KMS-11 (cell line): ENCODE data around the gene EXOSC6.
A peak's percentile ranks its signal among the peaks of the same experiment; 100 is the strongest.

Source experiments
- H2AFZ ChIP-seq: fragments of 200-600 bp; sonication (generic); 2 replicates; pipeline ENCODE4 v1.6.1; 2016; ENCODE audit warnings: antibody characterized with exemption, mixed run types, low read depth
- H3K27ac ChIP-seq: fragments of 200-600 bp; sonication (generic); 2 replicates; pipeline ENCODE4 v1.6.1; 2016; ENCODE audit warnings: mild to moderate bottlenecking, mixed run types
- H3K27me3 ChIP-seq: fragments of 200-600 bp; sonication (generic); 2 replicates; pipeline ENCODE4 v1.6.1; 2017; ENCODE audit warnings: mild to moderate bottlenecking, low read depth, mixed run types, moderate library complexity; ENCODE audit not compliant: insufficient read depth
- H3K36me3 ChIP-seq: fragments of 200-600 bp; sonication (generic); 2 replicates; pipeline ENCODE4 v1.6.1; 2017; ENCODE audit warnings: mild to moderate bottlenecking, mixed run types; ENCODE audit not compliant: insufficient read depth
- H3K4me1 ChIP-seq: fragments of 200-600 bp; sonication (generic); 2 replicates; pipeline ENCODE4 v1.6.1; 2016; ENCODE audit warnings: mild to moderate bottlenecking, low read depth, mixed run types; ENCODE audit not compliant: poor library complexity, severe bottlenecking
- H3K4me2 ChIP-seq: fragments of 200-600 bp; sonication (generic); 2 replicates; pipeline ENCODE4 v1.7.0; 2016; ENCODE audit warnings: mild to moderate bottlenecking, mixed run types
- H3K4me3 ChIP-seq: fragments of 200-600 bp; sonication (generic); IDR thresholded peaks from 2 replicates; pipeline ENCODE4 v1.6.1; 2017; ENCODE audit warnings: low read depth, low read length, mixed read lengths; ENCODE audit not compliant: insufficient read depth
- H3K79me2 ChIP-seq: fragments of 200-600 bp; sonication (generic); 2 replicates; pipeline ENCODE4 v1.6.1; 2016; ENCODE audit warnings: low read depth, mixed run types; ENCODE audit not compliant: insufficient read depth
- H3K9ac ChIP-seq: fragments of 200-600 bp; sonication (generic); 2 replicates; pipeline ENCODE4 v1.6.1; 2016; ENCODE audit warnings: mild to moderate bottlenecking, mixed run types
- H4K20me1 ChIP-seq: fragments of 200-600 bp; sonication (generic); 2 replicates; pipeline ENCODE4 v1.6.1; 2016; ENCODE audit warnings: mild to moderate bottlenecking, mixed run types; ENCODE audit not compliant: insufficient read depth
- TF ChIP-seq, protein P1 (sequence below): fragments of 200-600 bp; sonication (generic); conservative IDR thresholded peaks from 2 replicates; pipeline ENCODE4 v1.6.1; 2017; ENCODE audit warnings: low read depth, mild to moderate bottlenecking, antibody characterized with exemption, low read length, moderate library complexity, mixed read lengths

The EXOSC6 gene

DNA sequence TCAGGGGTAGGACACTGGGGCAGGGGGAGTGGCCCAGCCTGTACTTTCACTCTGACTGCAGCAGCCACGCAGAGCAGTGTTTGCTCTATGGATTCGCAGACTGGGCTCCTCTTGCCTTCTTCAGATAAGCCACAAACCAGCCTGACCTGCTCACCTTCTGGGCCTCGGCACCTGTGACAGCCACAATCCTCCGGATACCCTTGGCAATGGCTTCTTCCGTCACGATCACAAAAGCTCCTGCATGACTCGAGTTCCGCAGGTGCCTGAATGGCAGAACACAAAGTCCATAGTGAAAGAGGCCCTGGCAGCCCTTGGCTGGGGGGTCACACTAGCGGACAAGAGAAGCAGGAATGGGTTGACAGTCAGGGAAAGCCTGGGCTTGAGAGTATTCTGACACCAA, 3.8 kb upstream of the EXOSC6 start:
- TF ChIP-seq, protein P1, sequence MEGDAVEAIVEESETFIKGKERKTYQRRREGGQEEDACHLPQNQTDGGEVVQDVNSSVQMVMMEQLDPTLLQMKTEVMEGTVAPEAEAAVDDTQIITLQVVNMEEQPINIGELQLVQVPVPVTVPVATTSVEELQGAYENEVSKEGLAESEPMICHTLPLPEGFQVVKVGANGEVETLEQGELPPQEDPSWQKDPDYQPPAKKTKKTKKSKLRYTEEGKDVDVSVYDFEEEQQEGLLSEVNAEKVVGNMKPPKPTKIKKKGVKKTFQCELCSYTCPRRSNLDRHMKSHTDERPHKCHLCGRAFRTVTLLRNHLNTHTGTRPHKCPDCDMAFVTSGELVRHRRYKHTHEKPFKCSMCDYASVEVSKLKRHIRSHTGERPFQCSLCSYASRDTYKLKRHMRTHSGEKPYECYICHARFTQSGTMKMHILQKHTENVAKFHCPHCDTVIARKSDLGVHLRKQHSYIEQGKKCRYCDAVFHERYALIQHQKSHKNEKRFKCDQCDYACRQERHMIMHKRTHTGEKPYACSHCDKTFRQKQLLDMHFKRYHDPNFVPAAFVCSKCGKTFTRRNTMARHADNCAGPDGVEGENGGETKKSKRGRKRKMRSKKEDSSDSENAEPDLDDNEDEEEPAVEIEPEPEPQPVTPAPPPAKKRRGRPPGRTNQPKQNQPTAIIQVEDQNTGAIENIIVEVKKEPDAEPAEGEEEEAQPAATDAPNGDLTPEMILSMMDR: no peak
- Histone ChIP-seq H3K9ac (no peak overlapping the region), H3K27ac (peak overlapping the region; percentile 59)

DNA sequence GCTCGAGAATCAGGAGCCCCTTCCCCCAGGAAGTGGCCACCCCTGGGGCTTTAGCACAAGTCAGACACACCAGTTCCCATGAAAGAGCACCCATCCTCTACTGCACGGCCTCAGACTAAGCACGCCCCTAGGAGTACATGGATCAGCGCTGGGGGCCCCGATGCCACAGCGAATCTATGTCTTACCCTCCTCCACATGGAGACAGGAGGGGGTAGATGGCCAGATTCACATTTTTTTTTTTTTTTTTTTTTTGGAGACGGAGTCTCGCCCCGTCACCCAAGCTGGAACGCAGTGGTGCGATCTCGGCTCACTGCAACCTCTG, 3.2 kb upstream of the EXOSC6 start:
- Histone ChIP-seq H3K4me1 (peaks cover 62% of the 10 kb centered on the region), H3K36me3 (no peaks in the 10 kb centered on the region; the same call in 1 of the 2 replicates), H3K9ac (no peak overlapping the region), H3K27ac (peak overlapping the region; percentile 59; the same call in 1 of the 2 replicates), H2AFZ (no peak overlapping the region), H3K79me2 (peaks cover 13% of the 10 kb centered on the region), H3K4me2 (peak overlapping the region; percentile 18; the same call in 1 of the 2 replicates), H4K20me1 (no peaks in the 10 kb centered on the region; the same call in 1 of the 2 replicates), H3K27me3 (no peaks in the 10 kb centered on the region), H3K4me3 (no peak overlapping the region)
- TF ChIP-seq, protein P1: no peak

More for the DNA sequence above, 3.8 kb upstream of the EXOSC6 start:
- Histone ChIP-seq H2AFZ (no peak overlapping the region), H3K4me3 (no peak overlapping the region), H3K36me3 (no peaks in the 10 kb centered on the region; the same call in 1 of the 2 replicates), H3K79me2 (peaks cover 10% of the 10 kb centered on the region), H3K4me1 (peaks cover 58% of the 10 kb centered on the region), H3K4me2 (peak overlapping the region; percentile 18; the same call in 1 of the 2 replicates), H3K27me3 (no peaks in the 10 kb centered on the region), H4K20me1 (no peaks in the 10 kb centered on the region)

DNA sequence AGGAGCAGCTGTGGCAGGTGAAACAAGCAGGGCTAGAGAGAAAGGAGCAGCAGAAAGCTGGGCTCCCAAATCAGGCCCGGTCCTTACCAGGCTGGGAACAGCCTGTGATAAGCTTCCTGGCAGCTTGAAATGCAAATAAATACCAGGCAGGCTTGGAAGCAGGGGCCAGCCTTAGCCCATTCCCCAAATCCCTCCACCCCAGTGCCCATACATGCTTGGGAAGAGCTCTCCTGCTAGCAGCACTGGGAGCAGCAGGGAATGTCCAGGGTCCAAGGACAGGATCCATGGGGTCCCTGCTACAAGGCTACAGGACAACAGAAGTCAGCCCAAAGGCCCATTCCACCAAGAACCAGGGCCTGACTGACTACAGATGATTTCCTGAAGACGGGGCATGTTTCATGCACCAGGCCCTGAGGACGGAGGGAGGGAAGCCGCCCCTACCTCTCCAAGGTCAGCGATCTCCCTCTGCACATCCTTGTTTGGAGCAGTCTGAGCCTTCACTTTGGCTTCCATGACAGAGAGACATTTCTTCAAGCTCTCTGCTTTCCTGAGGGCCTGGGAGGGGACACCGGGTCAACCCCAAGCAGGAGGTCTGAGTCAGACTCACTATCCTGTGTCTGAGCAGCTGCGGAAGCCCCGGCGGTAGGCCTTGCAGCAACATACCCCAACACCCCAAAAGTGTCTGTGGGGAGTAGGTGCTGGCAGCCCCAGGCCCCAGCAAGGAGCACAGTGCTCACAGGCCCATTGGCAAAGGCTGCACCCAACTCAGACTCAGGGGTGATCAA, 2.6 kb upstream of the EXOSC6 start:
- H3K79me2 ChIP-seq: peaks cover 18% of the 10 kb centered on the region
- no peak overlapping the region; the same call in 1 of the 2 replicates for H3K4me2 ChIP-seq
- no peaks in the 10 kb centered on the region for H3K27me3 ChIP-seq
- H3K4me1 ChIP-seq: peaks cover 67% of the 10 kb centered on the region
- no peak overlapping the region for H2AFZ ChIP-seq
- H4K20me1 ChIP-seq: peaks cover 5% of the 10 kb centered on the region
- TF ChIP-seq, protein P1: peak; percentile 17; the same call in 1 of the 2 replicates
- no peak overlapping the region; the same call in 1 of the 2 replicates for H3K27ac ChIP-seq
- no peak overlapping the region for H3K9ac ChIP-seq
- H3K4me3 ChIP-seq: no peak overlapping the region
- H3K36me3 ChIP-seq: no peaks in the 10 kb centered on the region; the same call in 1 of the 2 replicates

DNA sequence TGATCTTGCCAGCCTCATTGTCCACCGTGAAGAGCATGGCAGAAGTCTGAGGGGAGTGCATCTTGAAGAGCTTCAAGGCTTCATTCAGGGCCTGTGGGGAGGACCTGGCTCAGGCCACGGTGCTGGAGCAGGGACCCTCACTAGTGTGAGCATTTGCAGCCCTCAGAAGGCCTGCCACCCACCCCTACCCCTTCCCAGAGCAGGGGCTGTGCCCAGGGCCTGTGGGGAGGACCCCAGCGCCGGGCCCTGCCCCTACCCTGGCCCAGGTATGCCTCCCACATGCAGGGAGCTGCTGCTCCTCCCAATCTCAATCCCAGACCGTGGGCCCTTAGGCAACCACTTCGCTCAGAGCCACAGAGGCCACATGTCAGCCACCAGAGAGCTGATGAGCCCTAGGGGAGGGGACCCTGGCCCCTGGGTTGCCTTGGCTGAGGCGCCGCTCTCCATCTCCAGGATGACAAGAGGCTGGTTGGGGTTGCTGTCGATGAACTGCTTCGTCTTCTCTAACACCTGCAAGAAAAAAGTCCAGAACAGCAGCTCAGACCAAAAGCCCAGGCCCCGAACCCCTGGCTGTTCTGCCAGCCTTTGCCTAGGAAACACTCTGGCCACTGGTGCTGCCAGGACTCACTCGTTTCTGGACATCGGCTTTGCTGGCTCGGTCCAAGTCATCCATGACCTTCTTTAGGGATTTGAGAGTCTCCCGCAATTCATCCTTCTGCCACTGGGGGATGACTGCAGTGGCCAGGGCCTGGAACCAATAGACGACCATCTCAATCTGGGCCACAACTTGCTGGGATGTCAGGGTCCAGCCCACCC, 1.8 kb upstream of the EXOSC6 start:
- Histone ChIP-seq H3K9ac (no peak overlapping the region), H3K4me1 (peaks cover 65% of the 10 kb centered on the region), H4K20me1 (peaks cover 11% of the 10 kb centered on the region), H3K79me2 (peaks cover 26% of the 10 kb centered on the region), H3K27me3 (no peaks in the 10 kb centered on the region), H3K27ac (no peak overlapping the region), H3K4me3 (no peak overlapping the region), H3K4me2 (no peak overlapping the region), H2AFZ (no peak overlapping the region), H3K36me3 (no peaks in the 10 kb centered on the region; the same call in 1 of the 2 replicates)
- TF ChIP-seq, protein P1: peak; percentile 70
